ENCODE measurements around the gene MKNK1. TPM values are rescaled to one million over a fixed set of nuclear protein-coding genes. Genes with fewer than 3 reads are reported as not detected.

MKNK1 gene
- polyA plus RNA-seq, 1 of the 3 experiments (the other 2 are of a cell fraction) = 28.2 TPM

DNA sequence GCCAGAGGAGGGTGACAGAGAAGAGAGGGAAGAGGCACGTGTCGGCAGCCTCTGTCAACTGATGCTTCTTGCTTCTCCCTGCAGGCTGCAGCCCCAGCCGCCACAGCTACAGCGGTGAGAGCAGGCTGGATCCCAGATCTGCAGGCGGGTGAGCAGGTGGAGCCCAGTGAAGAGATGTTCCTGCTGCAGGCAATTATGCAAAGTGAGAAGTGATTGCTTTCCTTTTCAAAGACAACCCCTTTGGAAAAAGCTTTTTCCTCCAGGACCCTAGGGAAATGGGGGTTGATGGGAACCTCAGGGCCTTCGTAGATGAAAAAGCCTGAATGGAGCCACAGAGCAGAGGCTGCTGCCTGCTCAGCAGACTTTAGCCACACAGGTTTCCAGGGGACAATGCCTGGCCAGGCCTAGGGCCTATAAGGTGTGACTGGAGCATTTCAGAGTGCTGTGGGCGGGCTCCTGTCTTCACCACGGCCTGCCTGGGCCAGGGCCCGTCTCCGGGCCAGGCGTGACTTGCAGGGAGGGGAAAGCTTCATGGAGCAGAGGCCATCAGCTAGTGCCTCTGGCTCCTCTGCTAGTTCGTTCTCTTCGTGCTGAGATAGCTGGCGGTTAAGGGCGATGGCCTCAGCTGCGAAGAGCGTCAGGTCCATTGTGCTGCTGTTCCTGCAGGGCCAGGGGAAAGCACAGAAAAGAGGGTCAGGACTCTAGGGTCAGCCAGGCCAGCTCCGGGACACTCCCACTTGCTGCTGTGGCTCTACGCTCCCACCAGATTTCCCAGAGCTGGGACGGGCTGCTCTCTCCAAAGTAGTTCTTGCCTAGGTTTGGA lies 45.7 kb downstream of the MKNK1 start:
- no peaks in the 10 kb centered on the region for H3K79me2 ChIP-seq (ENCODE audit: insufficient read depth)
- DNase-seq = no peak
- no peak overlapping the region for H3K4me2 ChIP-seq
- H3K27ac ChIP-seq (ENCODE audit: low read depth in 2 of 2, low read length in 1 of 2) = no peak overlapping the region
- ChIA-PET POLR2A (interaction anchor here (0.7 kb wide), 1 partner anchor 13 kb away, joined by 3 read pairs; no protein-coding TSS in a partner anchor), CTCF (interaction anchor here (1.0 to 1.4 kb wide), 5 partner anchors 10 to 113 kb away, joined by 3 to 9 read pairs (median 4); no protein-coding TSS in a partner anchor)
- H2AFZ ChIP-seq (ENCODE audit: low read depth) = no peak overlapping the region
- H3K27me3 ChIP-seq (ENCODE audit: insufficient read depth) = no peaks in the 10 kb centered on the region
- no peak overlapping the region for H3K9ac ChIP-seq
- no peaks in the 10 kb centered on the region for H3F3A ChIP-seq (replicated peaks; ENCODE audit: insufficient read depth)
- H3K9me3 ChIP-seq = no peaks in the 10 kb centered on the region
- H3K36me3 ChIP-seq (replicated peaks in 1 of 2; ENCODE audit: control insufficient read depth in 1 of 2, insufficient read depth in 2 of 2, low read length in 1 of 2) = peaks cover 0 to 6% of the 10 kb centered on the region in 2 experiments
- no peak overlapping the region for H3K4me3 ChIP-seq (ENCODE audit: low read depth in 2 of 2, low read length in 1 of 2)
- TF ChIP-seq FOXM1 (IDR thresholded peaks at IDR 0.05; ENCODE audit: low read depth) = no peak
- no peak for TF ChIP-seq YY1 (IDR thresholded peaks at IDR 0.05; ENCODE audit: low read depth)
- no peak for TF ChIP-seq RXRA (IDR thresholded peaks at IDR 0.05; ENCODE audit: borderline replicate concordance, low read depth)
- no peak for TF ChIP-seq FOXJ3 (CRISPR knock-in tag; IDR thresholded peaks at IDR 0.05)
- TF ChIP-seq, protein P1, sequence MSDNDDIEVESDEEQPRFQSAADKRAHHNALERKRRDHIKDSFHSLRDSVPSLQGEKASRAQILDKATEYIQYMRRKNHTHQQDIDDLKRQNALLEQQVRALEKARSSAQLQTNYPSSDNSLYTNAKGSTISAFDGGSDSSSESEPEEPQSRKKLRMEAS (IDR thresholded peaks at IDR 0.05; ENCODE audit: low read depth) = no peak
- no peak for TF ChIP-seq ELF1 (IDR thresholded peaks at IDR 0.05)
- no peak for TF ChIP-seq MXI1 (IDR thresholded peaks at IDR 0.05; ENCODE audit: low read depth, low read length)
- no peak for TF ChIP-seq MEF2A (IDR thresholded peaks at IDR 0.05; ENCODE audit: borderline replicate concordance, low read depth)
- no peak for TF ChIP-seq RAD21 (IDR thresholded peaks at IDR 0.05; ENCODE audit: low read length)
- no peak for TF ChIP-seq TCF12 (IDR thresholded peaks at IDR 0.05)
- TF ChIP-seq USF1 (IDR thresholded peaks at IDR 0.05; ENCODE audit: borderline replicate concordance, low read depth) = no peak
- TF ChIP-seq IRF3 (IDR thresholded peaks at IDR 0.05; ENCODE audit: low read depth, low read length) = no peak
- TF ChIP-seq, protein P2, sequence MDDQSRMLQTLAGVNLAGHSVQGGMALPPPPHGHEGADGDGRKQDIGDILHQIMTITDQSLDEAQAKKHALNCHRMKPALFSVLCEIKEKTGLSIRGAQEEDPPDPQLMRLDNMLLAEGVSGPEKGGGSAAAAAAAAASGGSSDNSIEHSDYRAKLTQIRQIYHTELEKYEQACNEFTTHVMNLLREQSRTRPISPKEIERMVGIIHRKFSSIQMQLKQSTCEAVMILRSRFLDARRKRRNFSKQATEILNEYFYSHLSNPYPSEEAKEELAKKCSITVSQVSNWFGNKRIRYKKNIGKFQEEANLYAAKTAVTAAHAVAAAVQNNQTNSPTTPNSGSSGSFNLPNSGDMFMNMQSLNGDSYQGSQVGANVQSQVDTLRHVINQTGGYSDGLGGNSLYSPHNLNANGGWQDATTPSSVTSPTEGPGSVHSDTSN (IDR thresholded peaks at IDR 0.05) = no peak
- no peak for TF ChIP-seq GABPA (IDR thresholded peaks at IDR 0.05; ENCODE audit: low read depth)
- TF ChIP-seq SIN3A (IDR thresholded peaks at IDR 0.05; ENCODE audit: borderline replicate concordance, low read depth, low read length) = no peak
- H3K9me2 ChIP-seq = no peaks in the 10 kb centered on the region
- 85% methylated on average over 9 of the region's 20 CpGs for WGBS (ENCODE audit: low lambda C conversion rate)
- no peaks in the 10 kb centered on the region for H4K20me1 ChIP-seq (ENCODE audit: insufficient read depth)
- no peaks in the 10 kb centered on the region; a peak in 1 of 4 replicates for H3K4me1 ChIP-seq (ENCODE audit: control insufficient read depth in 1 of 2, insufficient read depth in 2 of 2, low read depth in 1 of 2, low read length in 1 of 2)

All from SK-N-SH (cell line).